ENCODE measurements around the gene TIMM10B. TPM values are rescaled to one million over a fixed set of nuclear protein-coding genes. Genes with fewer than 3 reads are reported as not detected.

Gene TIMM10B
- total RNA-seq, 1 donor from 2014 or later, result 37.5 TPM

- Mint-ChIP-seq H3K27me3 (no peaks in the 10 kb centered on the region), H3K4me3 (ENCODE audit: low read depth) (no peak overlapping the region), H3K4me1 (ENCODE audit: low read depth) (peaks cover 7% of the 10 kb centered on the region), H3K27ac (no peak overlapping the region), H3K36me3 (ENCODE audit: insufficient read depth) (peaks cover 3% of the 10 kb centered on the region), H3K9me3 (ENCODE audit: low read depth) (no peaks in the 10 kb centered on the region)
- TF ChIP-seq, protein P1, sequence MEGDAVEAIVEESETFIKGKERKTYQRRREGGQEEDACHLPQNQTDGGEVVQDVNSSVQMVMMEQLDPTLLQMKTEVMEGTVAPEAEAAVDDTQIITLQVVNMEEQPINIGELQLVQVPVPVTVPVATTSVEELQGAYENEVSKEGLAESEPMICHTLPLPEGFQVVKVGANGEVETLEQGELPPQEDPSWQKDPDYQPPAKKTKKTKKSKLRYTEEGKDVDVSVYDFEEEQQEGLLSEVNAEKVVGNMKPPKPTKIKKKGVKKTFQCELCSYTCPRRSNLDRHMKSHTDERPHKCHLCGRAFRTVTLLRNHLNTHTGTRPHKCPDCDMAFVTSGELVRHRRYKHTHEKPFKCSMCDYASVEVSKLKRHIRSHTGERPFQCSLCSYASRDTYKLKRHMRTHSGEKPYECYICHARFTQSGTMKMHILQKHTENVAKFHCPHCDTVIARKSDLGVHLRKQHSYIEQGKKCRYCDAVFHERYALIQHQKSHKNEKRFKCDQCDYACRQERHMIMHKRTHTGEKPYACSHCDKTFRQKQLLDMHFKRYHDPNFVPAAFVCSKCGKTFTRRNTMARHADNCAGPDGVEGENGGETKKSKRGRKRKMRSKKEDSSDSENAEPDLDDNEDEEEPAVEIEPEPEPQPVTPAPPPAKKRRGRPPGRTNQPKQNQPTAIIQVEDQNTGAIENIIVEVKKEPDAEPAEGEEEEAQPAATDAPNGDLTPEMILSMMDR (IDR thresholded peaks at IDR 0.05; ENCODE audit: unreplicated experiment), result no peak
- DNase-seq (ENCODE audit: low spot score, unreplicated experiment), result no peak
Observed at GRCh38 chr11:6489306-6489705, 8.0 kb downstream of the TIMM10B start.

DNA sequence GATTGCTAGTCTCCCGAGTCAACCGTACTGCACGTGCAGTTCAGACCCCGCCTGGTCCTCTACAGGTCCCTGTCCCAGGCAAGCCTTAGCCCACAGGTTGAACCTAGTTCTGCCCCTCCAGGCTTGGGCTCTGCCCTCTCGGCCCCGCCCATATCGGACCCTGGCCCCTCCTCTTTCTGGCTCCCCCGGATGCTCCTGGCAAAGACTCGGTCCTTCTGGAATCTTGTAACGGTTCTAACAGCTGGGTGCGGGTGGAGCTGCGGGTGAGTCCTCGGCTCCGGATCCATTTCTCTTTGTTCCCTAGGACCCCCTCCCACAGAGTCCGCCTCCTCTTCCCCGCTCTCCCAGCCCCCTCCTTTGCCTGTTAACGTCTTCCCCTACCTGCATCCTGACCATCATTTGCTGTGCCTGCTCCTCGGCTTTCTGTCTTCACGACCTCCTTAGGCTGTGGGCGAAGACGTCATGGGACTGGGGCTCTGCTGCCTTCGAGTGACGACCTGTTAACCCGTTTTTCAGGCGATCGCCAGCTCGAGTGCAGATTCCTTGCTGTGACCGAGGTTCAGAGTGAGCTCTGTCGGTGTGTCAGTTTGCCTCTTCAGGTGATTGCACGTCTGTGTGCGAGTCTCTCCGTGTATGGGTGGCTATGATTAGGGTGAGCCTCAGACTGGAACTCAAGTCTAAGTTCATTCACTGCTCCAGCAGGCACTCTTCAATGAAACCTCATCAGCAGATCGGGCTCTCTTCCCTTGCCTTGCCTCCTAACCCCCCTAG is 16.0 kb downstream of the TIMM10B start, which contains the start of gene DNHD1:
DNHD1 (plus strand) TSS at position 212 of the 771 bp plus-strand sequence. CDS start 936 bp downstream, outside the sequence.
- TF ChIP-seq, protein P1 (IDR thresholded peaks at IDR 0.05; ENCODE audit: unreplicated experiment), result no peak
- Mint-ChIP-seq H3K4me1 (ENCODE audit: low read depth) (no peaks in the 10 kb centered on the region), H3K27me3 (peaks cover 3% of the 10 kb centered on the region), H3K4me3 (ENCODE audit: low read depth) (no peak within 1 kb of the TSS), H3K36me3 (ENCODE audit: insufficient read depth) (peaks cover 1% of the 10 kb centered on the region), H3K9me3 (ENCODE audit: low read depth) (no peaks in the 10 kb centered on the region), H3K27ac (no peak within 1 kb of the TSS)
- DNase-seq (ENCODE audit: low spot score, unreplicated experiment), result no peak

DNA sequence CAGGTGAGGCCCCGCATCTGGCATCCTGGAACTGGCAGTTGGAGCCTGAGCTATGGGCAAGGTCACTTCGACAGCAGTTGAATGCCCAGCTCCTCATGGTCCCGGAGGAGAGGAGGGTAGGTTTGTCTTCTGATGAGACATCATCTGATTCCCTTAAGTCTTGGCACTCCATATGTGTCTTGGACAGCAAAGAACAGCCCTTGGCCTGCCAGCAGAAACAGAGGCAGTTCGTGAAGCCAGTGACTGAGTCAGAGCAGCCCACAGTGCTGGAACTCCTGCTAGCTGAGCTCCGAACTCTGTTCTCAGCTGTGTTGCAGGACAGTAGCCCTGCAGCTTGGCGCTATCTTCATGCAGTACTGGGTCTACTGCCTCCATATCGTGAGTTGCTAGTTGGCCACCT is 16.8 kb downstream of the TIMM10B start:
- H3K9me3 Mint-ChIP-seq (ENCODE audit: low read depth), result no peaks in the 10 kb centered on the region
- H3K36me3 Mint-ChIP-seq (ENCODE audit: insufficient read depth), result peaks cover 1% of the 10 kb centered on the region
- H3K27ac Mint-ChIP-seq, result no peak overlapping the region
- no peak for DNase-seq (ENCODE audit: low spot score, unreplicated experiment)
- TF ChIP-seq, protein P1 (IDR thresholded peaks at IDR 0.05; ENCODE audit: unreplicated experiment), result no peak
- no peaks in the 10 kb centered on the region for H3K4me1 Mint-ChIP-seq (ENCODE audit: low read depth)
- H3K4me3 Mint-ChIP-seq (ENCODE audit: low read depth), result no peak overlapping the region
- H3K27me3 Mint-ChIP-seq, result peaks cover 3% of the 10 kb centered on the region

GRCh38 chr11:6498544-6498943 is 17.2 kb downstream of the TIMM10B start:
- Mint-ChIP-seq H3K36me3 (ENCODE audit: insufficient read depth) (peaks cover 1% of the 10 kb centered on the region), H3K4me3 (ENCODE audit: low read depth) (no peak overlapping the region), H3K27me3 (peaks cover 3% of the 10 kb centered on the region), H3K9me3 (ENCODE audit: low read depth) (no peaks in the 10 kb centered on the region), H3K4me1 (ENCODE audit: low read depth) (no peaks in the 10 kb centered on the region), H3K27ac (no peak overlapping the region)
- no peak for DNase-seq (ENCODE audit: low spot score, unreplicated experiment)
- TF ChIP-seq, protein P1 (IDR thresholded peaks at IDR 0.05; ENCODE audit: unreplicated experiment), result no peak

GRCh38 chr11:6502382-6502781 is 21.1 kb downstream of the TIMM10B start:
- peaks cover 6% of the 10 kb centered on the region for H3K4me1 Mint-ChIP-seq (ENCODE audit: low read depth)
- TF ChIP-seq, protein P1 (IDR thresholded peaks at IDR 0.05; ENCODE audit: unreplicated experiment), result no peak
- no peaks in the 10 kb centered on the region for H3K9me3 Mint-ChIP-seq (ENCODE audit: low read depth)
- DNase-seq (ENCODE audit: low spot score, unreplicated experiment), result no peak
- H3K27me3 Mint-ChIP-seq, result peaks cover 2% of the 10 kb centered on the region
- no peak overlapping the region for H3K4me3 Mint-ChIP-seq (ENCODE audit: low read depth)
- H3K27ac Mint-ChIP-seq, result no peak overlapping the region
- peaks cover under 1% of the 10 kb centered on the region for H3K36me3 Mint-ChIP-seq (ENCODE audit: insufficient read depth)

Measured in progenitor cell of endocrine pancreas (in vitro differentiated cells).